Measurements from ENCODE around the gene GPR146.
A peak's percentile ranks its signal among the peaks of the same experiment; 100 is the strongest.
"Not testable (repeated sequence)": the region's sequence is repeated elsewhere in the genome, so short reads cannot be mapped to it uniquely, and the experiment has no call there.

Gene GPR146

DNA sequence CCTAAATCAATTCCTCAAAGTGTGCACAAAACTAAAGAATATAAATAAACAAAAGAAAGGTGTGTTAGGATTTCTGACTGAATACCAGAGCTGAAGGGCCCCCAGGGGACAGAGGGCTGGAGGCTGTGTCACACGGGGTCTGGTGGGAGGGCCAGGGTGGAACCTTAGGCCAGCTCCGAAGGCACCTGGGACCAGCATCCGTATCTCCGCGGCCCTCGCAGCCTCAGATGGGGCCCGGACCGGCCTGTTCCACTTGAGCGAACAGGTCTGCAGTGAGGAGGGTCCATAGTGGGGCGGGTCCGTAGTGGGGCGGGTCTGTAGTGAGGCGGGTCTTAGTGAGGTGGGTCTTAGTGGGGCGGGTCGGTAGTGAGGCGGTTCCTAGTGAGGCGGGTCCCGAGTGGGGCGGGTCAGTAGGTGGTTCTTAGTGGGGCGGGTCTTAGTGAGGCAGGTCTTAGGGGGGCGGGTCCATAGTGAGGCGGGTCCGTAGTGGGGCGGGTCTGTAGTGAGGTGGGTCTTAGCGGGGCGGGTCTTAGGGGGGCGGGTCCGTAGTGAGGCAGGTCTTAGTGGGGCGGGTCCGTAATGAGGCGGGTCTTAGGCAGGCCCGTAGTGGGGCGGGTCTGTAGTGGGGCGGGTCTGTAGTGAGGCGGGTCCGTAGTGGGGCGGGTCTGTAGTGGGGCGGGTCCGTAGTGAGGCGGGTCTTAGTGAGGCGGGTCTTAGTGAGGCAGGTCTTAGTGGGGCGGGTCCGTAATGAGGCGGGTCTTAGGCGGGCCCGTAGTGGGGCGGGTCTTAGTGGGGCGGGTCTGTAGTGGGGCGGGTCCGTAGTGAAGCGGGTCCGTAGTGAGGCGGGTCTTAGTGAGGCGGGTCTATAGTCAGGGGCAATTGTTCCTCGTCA, 15.1 kb downstream of the GPR146 start:
- DNase-seq, result peak; percentile 53

GRCh38 chr7:1060315-1061072, 16.1 kb downstream of the GPR146 start:
- no peak for DNase-seq

GRCh38 chr7:1061180-1061579, 16.8 kb downstream of the GPR146 start:
- DNase-seq, result no peak

DNA sequence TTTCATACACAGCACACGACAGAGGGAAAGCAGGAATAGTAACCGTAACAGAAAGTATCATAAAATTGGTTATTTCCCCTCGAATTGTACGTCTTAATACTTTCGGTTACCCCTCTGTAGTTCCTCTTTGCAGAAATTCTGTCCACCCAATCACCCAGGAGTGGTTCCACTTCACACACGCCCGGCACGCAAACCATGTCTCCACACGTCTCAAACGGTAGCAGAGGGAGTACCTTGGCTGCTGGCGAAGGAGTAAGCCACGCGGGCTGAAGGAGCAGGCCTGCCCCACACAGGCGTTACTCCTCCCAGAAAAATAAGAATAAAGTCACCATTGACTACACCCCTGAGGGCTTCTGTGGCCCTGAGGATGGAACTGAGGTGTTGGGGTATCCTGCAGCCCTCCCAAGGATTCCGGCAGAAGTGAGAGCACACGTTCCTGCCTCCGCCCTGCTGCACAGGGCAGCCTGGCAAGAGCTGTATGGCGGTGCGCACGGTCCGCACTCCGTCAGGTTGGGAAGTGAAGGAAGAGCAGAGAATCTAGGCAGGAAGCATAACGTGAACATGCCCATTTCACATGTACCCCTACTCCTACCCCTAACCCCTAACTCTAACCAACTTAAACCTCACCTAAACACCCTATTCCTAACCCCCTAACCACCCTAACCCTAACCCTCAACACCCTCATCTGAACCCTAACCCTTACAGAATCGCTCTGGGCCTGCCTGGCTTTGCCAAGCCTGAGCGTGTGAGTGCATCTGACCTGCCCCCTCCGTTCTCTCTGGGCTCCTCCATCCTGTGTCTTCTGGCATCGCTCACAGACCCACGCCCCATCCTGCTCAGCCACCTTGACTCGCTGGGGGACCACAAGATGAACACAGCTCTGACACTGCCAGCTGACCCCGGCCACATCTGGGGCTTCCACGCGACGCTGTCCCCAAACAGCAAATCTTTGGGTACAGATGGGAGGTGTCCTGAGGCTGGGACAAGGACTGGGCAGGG, 18.2 kb downstream of the GPR146 start:
- no peak for DNase-seq

DNA sequence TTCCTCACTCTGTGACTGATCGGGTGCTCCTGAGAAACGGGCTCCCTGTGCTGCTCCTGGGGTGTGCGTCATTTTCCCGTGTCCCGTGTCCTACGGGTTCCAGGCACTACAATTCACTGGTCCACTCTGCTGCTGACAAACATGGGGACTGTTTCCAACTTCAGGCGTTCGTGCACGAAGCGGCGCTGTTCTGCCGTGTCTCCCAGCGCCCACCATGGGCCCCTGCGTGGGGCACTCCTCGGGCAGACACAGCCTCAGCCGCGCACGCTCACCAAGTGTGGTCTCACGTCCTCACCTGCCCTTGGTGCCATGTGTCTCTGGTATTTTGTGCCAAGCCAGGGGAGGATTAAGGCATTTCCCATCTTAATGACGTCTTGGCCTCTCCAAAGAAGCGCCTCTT, 19.0 kb downstream of the GPR146 start:
- DNase-seq, result no peak

DNA sequence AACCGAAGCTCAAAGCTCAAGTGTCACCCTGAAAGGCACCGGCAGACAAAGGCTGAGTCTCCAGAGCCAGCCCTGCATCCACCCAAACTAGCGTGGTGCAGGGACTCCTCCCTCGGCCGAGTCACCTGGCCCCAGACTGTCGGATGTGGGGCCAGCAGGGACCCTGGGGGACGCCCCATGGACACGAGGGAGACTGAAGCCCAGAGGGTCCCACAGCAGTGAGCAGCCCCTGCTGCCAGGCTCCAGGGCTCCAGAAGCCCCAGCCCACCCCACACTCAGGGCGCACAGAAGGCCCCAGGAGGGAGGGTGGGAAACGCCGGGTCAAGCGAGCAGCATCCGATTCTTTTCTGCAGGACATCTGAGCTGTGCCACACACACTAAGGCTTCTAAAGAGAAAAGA, 20.2 kb downstream of the GPR146 start:
- DNase-seq, result no peak

GRCh38 chr7:1065263-1065584, 20.9 kb downstream of the GPR146 start:
- DNase-seq, result no peak

DNA sequence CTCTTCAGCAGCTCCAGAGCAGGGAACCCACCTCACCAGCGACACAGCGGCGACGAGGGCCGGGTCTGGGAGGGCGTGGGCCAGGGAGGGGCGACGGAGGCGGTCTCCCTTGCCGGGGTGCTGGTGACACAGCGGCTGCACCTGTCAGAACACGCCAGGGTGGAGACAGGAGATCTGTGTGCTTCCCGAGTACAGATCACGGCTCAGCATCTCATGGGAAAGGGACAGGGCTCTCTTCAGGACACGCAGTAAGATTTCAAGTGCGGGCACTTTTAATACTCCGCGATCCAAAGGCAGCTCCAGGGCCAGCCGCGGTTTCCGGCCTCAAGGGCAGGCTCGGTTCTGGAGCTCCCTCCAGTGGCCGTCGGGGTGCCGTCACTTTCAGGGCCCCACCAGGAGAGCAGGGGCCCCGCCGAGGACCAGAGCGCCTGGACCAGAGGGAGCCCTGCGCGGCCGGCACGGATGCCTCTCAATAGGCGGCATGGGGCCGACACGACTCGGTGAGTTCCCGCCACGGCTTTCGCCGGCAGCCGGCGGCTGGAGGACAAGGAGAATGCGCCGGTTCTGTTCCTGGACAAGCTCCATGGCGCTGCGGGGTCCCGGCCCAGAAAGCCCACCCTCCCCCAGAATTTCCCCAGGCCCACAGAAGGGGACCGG, 21.4 kb downstream of the GPR146 start:
- DNase-seq, result peak; percentile 89

DNA sequence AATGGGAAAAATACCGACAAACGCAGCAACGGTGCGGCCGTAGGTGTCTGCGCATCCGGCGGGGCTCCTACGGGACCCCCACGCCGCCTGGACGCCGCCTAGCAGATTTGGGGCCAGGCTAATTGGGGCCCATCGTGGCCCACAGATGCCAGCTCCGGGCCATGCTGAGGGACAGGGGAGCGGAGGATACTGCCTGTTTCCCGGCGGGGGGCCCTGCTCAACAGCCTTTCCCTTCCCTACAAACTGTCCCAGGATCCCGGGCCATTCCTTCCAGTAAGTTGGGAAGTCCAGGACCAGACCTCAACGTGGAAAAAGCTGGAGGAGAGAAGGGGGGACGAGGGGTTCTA, 21.9 kb downstream of the GPR146 start:
- no peak for DNase-seq

GRCh38 chr7:1068013-1068412, 23.7 kb downstream of the GPR146 start:
- no peak for DNase-seq

DNA sequence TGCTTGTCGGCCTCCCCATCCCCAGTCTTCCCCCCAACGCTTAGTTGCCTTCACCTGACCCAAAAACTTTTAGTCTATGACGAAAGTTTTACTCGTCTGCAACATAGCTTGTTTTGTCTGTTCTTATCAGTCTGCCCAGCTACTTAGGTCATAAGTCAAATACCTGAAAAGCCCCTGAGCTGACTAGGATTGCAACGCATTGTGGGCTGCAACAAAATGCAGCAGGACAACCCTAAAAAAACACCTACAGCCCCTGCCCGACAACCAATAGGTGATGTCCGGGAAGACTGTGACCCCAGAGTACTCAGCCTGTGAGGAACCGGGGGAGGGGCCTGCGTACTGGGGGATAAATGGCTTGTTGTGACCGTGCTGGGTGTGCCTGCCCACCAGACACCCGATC, 24.3 kb downstream of the GPR146 start:
- DNase-seq, result no peak

GRCh38 chr7:1070544-1071011, 26.2 kb downstream of the GPR146 start:
- DNase-seq, result no peak

DNA sequence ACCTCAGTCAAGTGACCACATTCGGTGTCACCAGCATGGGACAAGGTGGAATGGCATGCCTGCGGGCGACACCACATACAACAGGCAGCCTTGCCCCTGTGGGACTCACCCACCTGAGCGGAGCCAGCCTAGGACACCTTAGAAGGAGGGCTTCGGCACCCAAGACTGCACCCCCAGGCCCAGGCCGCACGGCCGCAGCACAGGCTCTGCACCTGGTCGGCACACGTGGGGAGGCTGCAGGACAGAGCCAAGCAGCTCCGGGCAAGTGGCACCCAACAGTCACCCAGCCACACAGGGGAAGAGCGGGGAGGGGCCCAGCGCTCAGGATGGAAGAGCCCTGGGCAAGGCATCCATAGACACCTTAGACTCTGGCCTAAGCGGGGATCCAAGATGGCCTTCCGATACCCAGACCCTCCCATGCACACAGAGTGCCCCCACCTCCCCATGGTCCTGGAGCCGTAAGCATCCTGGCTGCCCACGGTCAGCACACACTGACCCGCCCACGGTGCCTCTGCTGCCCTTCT, 27.4 kb downstream of the GPR146 start:
- no peak for DNase-seq

GRCh38 chr7:1073142-1073977, 29.0 kb downstream of the GPR146 start:
- no peak for DNase-seq

GRCh38 chr7:1074018-1074417, 29.7 kb downstream of the GPR146 start:
- not testable (repeated sequence) for DNase-seq

- DNase-seq, result no peak
These were observed 30.5 kb downstream of the GPR146 start for GRCh38 chr7:1074593-1075431.

GRCh38 chr7:1076184-1077072, 32.1 kb downstream of the GPR146 start:
- no peak for DNase-seq

- no peak for DNase-seq
These were observed 34.2 kb downstream of the GPR146 start for GRCh38 chr7:1078519-1078918.

DNA sequence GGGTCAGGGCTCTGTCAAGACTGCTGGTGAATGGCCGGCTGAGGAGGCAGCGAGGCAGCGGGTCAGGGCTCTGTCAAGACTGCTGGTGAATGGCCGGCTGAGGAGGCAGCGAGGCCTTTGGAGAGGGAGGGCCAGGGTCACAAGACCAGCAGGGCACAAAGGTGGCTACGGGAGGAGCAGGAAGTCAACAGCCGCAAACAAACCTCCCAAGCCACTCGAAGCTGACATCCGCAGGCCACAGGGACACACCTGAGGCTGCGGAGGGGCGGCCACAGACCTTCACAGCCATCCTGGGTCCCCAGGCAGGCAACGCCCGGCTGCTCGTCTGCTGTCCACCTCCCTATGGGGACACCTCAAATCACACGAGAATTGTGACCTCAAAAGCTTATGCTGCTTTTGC, 34.6 kb downstream of the GPR146 start:
- DNase-seq, result no peak
